HG02840 (cell line): ENCODE results near the gene SH3PXD2A.
"Not testable (repeated sequence)": the region's sequence is repeated elsewhere in the genome, so short reads cannot be mapped to it uniquely, and the experiment has no call there.

Source experiments
- ATAC-seq: cut with Tn5 transposase; IDR thresholded peaks from one replicate; pipeline ENCODE4 v1.9.1; 2021; ENCODE audit warnings: mild to moderate bottlenecking, moderate library complexity, moderate number of reproducible peaks; ENCODE audit not compliant: unreplicated experiment, low FRiP score

Gene SH3PXD2A

DNA sequence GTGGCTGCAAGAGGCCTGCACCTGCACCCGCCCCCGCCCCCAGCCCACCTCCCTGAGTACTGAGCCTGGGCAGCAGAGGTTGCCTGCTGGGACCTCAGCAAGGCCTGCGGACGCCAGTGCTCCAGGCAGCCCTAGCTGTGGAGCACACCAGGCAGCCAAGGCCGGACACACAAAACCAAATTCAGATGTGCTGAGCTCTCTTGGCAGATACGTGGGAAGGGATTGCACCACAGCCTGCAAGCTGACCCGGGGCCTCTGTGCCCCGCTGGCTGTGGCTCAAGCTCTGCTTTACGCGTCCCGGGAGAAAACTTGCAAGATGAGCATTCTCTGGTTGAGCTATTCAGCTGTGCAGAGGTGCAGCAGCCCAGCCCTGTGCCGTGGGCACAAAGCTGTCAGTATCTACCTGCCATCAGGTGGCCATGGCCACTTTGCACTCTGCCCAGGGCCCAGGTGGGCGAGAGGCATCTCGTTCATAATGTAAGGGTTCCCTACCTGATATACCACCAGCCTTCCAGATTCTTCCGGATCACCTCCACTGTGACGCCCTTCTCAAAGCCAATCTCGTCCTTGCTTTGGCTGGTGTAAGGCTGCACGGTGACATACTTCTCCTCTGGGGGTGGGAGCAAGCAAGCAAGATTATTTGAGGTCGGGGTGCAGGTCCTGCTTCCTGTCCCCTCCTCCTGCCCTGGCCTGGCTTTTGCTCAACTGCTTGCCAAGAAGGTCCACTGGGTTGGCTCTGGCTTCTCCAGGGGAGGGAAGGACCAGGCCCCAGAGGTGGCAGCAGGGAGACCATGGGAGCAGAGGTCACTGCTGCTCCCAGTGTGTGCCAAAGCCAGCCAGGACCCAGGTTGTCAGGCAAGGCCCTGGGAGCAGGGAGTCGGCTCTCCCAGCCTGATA is 238.4 kb downstream of the SH3PXD2A start:
- ATAC-seq: no peak

DNA sequence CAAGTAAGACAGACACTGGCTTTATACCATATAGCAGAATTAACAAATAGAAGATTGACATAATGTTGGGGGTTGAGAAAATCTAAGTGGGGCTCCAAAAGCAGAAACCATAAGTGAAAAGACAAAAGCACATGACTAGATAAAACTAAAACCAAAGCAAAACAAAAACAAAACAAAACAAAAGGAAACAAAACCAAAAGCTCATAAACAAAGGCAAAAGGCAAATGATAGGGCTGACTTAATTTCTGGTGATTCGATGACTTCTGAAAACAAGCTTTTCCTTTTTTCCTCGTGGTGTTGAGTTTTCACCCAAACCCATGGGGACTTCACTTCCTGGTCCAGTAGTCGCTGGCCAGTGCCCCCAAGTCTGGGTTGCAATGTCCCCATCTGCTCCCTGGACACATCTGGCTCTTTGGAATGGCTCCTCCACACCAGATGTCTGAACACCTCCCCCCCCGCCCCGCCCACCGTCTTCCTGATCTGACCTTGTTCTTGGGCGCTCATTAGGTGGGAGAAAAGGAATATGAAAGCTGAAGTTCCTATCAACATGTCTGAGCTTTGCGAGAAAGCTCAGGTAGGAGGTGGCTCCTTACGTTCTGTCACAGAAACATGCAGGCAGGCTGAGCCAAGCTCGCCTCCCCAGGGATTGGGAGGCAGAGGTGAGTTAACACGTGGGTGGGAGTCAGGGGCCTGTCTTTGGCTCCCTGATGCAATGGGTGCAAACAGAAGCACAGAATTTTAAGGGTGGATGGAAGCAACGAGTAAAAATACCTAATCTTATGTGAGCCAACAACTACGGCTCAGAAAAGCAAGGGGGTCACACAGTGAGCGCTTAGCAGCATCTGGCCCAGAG is 240.8 kb downstream of the SH3PXD2A start:
- ATAC-seq: no peak

DNA sequence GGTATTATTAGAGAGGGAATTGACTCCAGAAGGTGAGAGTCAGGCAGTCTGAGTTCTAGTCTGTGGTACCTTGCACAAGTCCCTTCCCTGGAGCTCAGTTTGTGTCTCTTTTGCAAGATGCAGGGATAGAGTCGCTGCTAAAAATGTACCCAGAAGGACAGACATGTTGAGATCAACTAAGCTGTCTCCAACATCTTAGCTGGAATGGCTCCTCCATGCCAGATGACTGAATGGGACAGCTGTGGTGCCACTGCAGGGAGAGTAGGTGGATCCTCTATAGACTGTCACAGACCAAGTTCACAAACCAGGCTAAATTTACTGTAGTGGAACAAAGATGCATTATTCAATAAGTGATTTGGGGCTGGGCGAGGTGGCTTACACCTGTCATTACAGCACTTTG is 241.8 kb downstream of the SH3PXD2A start:
- no peak for ATAC-seq

DNA sequence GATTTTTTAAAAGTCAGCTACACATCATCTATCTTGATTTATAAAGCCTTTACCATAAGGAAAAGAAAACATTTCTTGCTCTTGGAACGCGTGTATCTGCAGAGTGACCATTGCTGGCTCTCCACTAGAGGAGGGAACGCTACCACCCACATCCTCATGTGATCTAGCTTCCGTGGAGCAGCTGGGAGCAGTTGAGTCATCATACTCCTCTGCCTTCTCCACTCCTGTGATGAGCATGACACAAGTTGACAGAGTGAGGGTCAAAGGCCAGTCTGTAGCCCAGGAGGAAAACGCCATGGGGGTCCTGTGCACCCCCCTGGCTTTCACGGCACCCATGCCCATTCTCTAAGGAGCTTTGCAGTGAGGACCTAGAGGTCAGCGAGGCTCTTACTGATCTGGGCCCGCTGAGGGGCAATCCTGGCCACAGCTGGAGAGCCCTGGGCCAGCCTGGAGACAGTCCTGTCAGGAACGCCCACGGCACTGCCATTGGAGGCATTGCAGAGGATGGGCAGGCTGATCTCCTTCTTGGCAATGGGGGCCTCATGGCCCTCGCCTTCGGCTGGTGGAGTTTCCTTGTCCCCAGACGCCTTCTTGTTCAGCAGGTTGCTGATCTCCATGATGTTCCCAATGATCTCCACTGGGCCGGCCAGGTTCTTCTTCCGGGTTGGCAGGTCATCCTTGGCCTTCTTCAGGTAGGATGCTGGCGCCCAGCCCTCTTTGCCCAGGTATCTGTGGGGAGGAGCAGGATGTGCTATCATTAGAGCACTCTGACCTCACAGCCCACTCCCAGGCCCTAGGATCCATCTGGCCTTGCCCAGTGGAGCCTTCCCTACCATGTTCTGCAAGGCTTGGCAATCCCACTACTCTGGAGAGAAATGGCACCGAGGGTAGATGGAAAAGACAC is 242.7 kb downstream of the SH3PXD2A start:
- ATAC-seq: no peak

DNA sequence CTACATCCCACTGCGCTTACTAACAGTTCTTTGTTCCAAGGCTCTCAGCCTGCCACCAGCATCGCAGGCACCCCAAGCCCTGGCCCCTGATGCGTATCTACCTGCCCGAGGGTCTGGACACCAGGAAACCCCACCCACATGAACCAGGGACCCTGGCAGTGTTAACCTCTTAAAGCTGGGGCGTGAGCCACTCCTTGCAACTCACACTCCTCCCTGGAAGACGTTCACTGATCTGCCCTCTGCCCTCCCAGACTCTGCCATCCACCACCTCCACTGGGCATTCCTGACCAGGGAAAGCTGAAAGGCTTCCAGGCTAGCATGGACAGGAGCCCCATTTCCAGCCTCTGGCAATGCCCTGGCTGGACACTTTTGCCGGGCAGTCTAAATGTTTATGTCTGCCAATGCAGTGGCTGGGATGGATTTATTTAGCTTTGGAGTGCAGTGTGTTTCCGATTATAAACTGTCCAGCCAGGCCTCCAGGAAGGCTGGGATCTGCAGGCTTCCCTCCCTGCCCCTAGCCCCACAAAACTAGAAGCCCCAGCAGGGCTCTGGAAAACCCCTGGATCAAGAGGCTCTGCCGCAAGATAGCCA is 244.4 kb downstream of the SH3PXD2A start:
- ATAC-seq: no peak

DNA sequence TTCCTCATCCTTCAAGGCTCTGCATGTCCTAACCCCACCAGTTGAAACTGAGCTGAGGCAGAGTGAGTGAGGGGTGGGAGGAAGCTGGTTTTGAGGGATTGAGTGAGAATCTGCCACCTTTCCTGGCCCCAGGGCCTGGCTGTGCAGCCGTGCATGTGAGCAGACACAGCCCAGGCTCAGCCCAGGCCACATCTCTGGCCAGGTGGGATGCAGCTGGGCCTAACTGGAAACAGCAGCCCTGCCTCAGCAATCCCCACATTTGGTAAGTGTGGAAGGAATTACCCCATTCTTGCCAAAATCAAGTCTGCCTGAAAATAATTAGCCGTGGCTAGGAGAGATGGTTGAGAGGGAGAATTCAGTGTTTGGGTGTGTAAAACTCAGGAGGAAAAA is 245.3 kb downstream of the SH3PXD2A start:
- no peak for ATAC-seq

DNA sequence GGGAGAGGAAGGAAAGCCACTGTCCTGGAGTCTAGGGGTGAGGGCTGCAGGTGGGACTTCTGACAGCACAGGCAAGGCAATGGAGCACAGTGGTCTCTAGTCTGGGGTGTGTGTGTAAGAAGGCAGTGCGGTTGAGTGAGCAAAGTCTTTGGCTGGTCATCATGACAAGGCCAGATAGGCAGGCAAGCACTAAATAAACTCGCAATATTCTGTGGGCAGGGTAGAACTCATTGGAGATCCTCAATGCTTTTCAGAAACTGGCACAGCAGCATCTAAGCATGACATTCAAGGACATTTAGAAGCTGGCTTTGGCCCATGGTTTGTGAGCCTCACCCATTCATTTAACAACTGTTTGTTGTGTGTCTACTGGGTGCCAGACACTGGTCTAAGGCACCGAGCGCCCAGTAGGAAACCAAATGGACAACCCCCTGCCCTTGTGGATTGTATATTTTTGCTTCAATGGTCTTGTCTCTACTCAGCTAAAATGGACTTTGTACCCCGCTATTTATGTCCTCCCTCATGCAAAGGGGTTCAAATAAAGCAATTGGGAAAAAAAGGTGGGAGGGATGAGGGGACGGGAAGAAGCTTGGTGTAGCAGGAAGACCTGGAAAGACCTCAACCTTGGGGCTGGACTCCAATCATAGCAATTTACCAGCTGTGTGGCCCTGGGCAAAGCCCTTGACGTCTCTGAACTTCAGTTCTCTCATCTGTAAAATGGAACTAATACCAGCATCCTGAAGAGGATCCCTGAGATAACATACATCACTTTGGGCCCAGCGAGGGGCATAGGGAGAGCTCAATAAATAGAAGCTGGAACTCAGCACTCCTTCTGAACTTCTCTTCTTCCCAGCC is 245.9 kb downstream of the SH3PXD2A start:
- ATAC-seq: no peak

DNA sequence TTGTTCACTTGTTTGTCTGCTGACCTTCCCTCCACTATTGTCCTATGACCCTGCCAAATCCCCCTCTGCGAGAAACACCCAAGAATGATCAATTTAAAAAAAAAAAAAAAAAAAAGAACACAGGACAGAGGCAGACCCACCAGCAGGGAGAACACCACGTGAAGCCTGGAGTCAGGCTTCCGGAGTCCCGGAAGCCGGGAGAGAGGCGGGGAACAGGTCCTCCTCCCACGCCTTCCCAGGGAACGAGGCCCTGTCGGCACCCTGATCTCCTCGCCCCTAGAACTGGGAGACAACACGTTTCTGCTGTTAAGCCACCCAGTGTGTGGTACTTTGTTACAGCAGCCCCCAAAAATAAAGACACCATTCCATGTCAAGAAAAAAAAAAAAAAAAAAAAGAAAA is 247.3 kb downstream of the SH3PXD2A start:
- ATAC-seq: not testable (repeated sequence)

DNA sequence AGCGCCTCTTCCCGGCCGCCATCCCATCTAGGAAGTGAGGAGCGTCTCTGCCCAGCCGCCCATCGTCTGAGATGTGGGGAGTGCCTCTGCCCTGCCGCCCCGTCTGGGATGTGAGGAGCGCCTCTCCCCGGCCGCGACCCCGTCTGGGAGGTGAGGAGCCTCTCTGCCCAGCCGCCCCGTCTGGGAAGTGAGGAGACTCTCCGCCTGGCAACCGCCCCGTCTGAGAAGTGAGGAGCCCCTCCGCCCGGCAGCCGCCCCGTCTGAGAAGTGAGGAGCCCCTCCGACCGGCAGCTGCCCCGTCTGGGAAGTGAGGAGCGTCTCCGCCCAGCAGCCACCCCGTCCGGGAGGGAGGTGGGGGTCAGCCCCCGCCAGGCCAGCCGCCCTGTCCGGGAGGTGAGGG is 248.3 kb downstream of the SH3PXD2A start:
- ATAC-seq: not testable (repeated sequence)

DNA sequence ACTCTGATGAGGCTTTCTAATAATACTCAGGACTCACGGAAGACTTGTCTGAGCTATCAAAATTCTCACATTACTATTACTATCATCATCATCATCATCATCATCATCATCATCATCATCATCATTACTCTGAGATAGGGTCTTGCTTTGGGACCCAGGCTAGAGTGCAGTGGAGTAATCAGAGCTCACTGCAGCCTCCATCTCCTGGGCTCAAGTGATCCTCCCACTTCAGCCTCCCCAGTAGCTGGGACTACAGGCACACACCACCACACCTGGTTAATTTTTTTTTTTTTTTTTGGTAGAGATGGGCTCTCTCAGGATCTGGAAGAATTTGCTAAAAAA is 249.3 kb downstream of the SH3PXD2A start:
- not testable (repeated sequence) for ATAC-seq

DNA sequence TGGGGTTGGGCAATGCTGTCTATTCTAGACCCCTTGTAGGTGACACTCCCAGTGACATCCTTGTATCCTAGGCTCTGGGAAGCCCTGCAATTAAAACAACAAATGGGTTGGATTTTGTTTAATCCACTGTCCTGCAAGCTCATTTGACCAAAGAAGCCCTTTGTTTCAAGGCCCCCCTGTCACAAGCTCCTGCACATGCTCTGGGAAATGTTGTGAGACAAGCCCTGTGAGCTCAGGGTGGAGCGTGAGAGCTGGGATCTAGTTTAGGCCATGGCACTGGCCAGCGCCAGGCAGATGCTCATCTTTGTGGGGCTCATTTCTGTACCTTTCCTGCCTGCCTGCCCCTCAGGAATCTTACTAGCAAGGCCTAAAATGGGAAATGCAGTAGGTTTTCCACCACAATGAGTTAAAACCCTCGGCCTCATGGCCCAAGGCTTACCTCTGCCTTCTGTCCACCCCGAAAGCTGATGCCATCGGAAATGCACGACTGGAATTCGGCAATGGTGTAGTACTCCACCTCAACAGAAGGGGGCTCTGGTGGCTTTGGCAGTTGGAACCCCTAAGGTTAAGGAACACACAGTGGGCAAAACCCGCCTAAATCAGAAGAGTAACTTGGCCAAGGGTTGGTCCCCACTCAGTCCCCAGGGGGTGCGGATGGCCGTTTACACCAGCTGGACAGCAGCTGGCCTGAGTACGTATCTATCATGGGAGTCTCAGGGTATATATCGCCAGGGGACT is 249.8 kb downstream of the SH3PXD2A start:
- no peak for ATAC-seq

DNA sequence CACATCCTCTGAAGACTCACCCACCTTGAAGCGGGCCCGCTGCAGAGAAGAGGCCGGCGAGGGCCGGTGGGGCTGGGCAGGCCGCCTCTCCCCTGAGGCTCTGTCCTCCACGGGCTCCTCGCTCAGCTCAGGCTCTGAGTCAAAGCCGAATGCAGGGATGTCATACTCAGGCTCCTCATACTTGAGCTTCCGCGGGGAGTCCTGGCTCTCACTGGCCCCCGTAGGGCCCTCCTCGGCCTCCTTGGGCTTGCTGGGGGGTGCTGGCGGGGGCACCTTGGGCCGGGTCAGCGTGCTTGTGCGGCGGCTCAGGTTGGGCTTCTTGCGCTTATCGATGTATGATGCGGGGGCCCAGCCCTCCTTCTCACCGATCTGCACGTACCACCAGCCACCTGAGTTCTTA is 252.0 kb downstream of the SH3PXD2A start:
- no peak for ATAC-seq

DNA sequence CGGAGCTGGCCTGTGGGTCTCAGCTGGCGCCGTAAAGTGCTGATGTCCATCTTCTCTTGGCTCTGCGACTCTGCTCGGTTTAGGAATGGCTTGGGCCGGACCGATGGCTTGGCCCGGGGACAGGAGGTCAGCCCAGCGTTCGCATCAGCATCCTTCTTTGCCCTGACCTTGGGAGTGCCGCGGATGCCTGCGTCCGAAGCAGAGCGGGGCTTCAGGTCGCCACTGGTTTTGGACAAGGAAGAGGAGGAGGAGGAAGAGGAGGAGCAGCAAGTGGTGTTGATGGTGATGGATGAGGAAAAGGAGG is 252.6 kb downstream of the SH3PXD2A start:
- ATAC-seq: no peak

DNA sequence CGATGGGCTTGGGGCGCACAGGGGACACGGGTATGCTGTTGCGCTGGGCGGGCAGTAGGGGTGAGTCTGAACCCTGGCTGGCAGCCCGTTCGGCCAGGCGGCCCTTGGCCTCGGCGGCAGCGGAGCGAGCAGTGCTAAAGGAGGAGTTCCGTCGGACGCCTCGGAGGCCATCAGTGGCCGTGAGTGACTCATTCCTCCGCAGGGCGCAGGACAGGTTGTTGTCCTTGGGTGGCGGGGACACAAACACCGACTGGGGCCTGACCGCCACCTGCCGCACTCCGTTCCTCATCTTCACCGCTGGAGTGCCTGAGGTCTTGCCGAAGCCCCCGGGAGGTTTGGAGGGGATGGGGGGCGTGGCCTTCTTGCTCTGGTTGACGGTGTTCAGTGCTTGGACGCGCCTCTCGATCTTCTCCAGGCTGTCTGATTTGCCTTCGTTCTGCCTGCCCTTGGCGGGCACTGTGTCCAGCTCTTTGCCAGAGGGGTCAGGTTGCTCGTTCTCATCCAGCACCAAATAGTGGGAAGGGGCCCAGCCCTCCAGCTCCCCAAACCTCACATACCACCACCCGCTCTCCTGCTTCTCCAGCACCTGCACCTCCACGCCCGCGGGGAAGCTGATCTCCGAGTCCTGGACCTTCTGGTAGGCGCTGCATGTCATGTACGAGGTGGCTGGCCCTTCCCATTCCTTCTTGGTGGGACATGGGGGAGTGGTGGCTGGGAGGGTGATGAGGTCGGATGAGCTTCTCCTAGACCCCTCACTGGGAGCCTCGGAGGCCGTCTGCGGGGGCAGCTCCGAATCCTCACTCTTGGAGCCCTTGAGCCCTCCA is 253.1 kb downstream of the SH3PXD2A start:
- no peak for ATAC-seq

DNA sequence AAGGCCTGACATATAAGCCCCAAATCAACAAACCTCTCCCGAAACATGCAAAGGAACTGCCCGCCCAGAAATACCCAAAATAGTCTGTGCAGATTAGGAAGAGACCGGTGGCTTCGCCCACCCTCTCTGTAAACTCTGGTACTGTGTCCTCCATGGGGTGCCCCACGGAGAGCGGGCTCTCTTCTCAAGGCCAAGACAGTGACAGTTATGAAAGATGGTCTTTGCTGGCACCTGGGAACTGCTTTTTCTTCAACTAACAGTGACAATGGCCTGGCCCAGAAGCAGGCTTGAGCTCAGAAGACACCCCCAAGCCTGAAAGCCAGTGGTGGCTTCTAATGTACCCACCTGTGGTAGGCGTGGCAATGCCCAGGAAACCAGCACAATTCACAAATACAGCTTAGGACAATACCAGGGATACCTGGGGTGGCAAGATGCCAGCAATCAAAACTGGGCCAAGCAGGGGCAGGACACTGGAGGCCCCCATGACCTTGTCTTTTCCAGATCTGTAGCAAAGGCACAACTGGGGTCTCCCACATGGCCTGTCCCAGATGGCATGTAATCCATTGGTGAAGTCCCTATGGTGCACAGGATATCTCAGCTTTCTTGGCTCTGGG is 254.3 kb downstream of the SH3PXD2A start:
- ATAC-seq: no peak

DNA sequence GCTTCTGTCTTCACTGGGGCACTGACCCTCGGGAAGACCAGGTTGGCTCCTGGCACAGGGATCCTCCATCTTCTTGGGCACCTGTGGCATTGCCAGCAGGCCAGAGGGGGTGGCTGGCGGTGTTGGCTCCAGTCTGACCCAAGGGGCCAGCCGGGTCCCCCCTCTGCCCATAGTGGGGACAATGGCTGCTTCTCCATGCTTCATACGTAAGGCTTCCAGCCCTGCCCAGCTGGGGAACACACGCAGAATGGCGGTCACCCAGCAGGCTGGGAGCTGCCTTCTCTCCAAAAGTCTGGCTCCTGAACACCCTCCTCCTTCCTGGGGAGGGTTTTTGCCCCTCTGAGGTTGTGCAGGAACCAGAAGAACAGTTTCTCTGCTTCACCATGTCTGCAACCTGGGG is 255.1 kb downstream of the SH3PXD2A start:
- no peak for ATAC-seq

DNA sequence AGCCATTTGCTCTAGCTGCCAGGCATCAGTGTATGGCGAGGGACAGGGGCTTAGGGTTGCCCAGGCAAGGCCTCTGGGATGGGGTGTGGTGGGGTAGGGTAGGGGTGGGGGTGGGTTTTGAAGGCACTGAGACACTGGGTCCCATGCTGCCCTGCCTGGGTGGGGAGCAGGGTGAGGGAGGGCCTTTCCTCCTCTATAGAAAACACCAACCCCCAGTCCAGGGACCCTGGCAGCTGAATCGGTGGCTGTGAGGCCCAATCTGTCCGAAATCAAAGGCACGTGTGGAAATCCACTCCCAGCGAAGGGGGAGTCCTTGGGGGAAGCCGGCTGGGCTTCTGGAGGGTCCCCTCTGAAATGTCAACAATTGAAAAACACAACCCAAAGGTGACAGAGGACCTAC is 255.5 kb downstream of the SH3PXD2A start:
- ATAC-seq: no peak

DNA sequence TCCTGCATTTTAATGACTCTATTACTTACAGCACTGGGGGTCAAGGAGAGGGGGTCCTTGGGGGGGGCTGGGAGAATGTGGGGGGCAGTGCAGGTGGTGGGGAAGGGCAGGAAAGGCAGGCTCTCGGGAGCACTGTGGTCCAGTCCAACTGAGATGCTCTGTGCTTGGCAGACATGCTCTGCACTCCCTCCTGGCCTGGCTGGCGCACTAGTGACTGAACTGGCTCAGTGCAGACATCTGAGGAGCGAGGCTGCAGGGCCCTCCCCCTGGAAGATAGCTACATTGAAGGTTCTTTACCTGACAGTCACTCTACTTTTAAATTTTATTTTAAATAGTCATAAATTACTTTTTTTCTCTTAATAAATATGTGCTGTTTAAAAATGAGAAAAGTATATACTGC is 256.2 kb downstream of the SH3PXD2A start:
- no peak for ATAC-seq
